ENCODE measurements around the gene SLC22A23.
"Not testable (repeated sequence)": the region's sequence is repeated elsewhere in the genome, so short reads cannot be mapped to it uniquely, and the experiment has no call there.

Gene SLC22A23

DNA sequence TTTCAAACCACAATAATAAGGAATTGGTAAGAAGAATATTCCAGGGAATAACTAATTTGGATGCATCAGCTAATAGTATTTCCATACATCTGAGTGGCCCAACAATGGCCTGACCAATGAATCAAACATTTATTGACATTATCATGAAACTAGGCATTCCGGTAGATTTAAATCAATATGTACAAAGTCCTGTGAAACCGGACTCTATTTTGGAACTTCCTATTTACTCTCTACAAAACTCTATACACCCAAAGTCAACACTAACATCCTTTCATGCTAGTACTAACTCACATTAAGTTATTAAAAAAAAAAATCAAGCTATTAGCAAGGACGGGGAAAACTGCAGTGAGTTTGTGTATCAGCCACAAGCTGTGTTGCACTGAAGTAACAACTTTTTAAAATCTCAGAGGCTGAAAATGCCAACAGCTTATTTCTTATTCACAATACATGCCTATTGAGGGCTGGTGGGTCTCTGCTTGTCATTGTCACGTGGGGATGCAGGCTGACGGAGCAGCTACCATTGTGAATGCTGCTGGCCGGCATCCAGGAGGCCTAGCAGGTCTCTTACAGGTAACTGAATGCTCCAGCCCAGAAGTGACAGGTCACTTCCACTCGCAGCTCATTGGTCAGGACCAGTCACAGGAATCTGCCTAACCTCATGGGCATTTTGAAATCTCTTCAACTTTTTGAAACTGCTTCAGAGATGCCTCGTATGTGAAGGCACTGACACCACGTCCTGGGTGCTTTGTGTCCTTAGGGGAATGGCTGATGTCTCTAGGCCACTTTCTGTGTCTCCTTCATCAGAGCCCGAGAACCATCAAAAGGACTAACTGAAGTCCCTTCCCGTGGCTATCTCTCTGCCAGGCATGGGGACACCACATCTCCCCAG is 76.3 kb downstream of the SLC22A23 start:
- TF ChIP-seq, protein P1, sequence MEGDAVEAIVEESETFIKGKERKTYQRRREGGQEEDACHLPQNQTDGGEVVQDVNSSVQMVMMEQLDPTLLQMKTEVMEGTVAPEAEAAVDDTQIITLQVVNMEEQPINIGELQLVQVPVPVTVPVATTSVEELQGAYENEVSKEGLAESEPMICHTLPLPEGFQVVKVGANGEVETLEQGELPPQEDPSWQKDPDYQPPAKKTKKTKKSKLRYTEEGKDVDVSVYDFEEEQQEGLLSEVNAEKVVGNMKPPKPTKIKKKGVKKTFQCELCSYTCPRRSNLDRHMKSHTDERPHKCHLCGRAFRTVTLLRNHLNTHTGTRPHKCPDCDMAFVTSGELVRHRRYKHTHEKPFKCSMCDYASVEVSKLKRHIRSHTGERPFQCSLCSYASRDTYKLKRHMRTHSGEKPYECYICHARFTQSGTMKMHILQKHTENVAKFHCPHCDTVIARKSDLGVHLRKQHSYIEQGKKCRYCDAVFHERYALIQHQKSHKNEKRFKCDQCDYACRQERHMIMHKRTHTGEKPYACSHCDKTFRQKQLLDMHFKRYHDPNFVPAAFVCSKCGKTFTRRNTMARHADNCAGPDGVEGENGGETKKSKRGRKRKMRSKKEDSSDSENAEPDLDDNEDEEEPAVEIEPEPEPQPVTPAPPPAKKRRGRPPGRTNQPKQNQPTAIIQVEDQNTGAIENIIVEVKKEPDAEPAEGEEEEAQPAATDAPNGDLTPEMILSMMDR (IDR thresholded peaks at IDR 0.05; ENCODE audit: control insufficient read depth, extremely low read depth, insufficient read depth): no peak
- H3K4me3 ChIP-seq (ENCODE audit: low read depth, low read length): no peak overlapping the region
- DNase-seq (ENCODE audit: low read depth): peak; percentile 92

DNA sequence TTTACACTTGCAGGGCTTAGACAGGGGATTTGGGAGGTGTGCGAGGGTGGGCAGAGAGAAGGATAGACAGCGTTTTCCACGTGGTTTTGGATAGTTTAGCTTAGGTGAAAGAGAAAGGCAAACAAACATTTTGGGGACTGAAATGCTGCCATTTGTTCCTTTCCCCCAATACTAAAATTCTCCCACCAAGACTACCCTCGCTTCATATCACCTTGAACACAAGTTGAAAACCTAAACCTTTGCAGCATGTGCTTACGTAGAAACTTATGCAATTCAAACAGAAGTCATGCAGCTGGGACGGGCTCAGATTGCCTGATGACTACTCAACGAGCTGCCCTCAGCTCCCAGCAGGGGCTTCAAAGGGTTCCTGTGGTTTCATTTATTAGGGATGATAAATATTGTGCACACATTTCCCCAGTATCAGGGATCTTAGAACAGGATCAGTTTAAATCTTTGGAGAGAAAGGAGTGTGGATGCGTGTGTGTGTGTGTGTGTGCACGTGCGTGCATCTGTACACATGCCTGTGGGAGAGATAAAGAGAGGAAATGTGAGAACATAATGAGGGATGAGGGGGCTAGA is 77.3 kb downstream of the SLC22A23 start:
- TF ChIP-seq, protein P1 (IDR thresholded peaks at IDR 0.05; ENCODE audit: control insufficient read depth, extremely low read depth, insufficient read depth): no peak
- DNase-seq (ENCODE audit: low read depth): no peak
- no peak overlapping the region for H3K4me3 ChIP-seq (ENCODE audit: low read depth, low read length)

DNA sequence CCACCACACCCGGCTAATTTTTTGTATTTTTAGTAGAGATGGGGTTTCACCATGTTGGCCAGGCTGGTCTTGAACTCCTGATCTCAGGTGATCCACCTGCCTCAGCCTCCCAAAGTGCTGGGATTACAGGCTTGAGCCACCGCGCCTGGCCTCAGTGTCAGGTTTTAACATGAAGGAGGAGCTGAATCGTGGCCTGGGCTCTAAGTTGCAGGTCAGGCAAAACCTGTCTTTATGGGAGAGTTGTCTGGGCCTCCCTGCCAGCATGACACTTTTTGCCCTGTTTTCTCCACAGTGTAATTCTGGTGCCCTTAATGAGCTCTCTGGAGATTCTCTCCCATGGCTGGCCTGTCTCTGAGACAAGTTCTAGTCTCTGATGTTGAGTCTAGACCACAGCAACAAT is 78.0 kb downstream of the SLC22A23 start:
- peak; percentile 79 for DNase-seq (ENCODE audit: low read depth)
- H3K4me3 ChIP-seq (ENCODE audit: low read depth, low read length): not testable (repeated sequence)

DNA sequence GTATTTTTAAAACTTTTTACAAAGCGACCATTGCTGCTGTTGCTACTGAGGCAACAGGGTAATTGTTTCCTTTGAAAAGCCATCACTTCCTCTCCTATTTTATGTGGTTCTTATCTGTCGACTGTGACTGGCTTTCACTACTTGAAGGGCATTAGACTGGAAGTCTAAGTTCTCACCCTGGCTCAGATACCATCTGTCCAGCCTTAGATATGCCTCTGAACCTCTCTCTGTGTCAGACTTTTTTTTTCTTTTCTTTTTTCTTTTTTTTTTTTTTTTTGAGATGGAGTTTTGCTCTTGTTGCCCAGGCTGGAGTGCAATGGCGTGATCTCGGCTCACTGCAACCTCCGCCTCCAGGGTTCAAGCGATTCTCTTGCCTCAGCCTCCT is 78.5 kb downstream of the SLC22A23 start:
- not testable (repeated sequence) for DNase-seq (ENCODE audit: low read depth); H3K4me3 ChIP-seq (ENCODE audit: low read depth, low read length)

DNA sequence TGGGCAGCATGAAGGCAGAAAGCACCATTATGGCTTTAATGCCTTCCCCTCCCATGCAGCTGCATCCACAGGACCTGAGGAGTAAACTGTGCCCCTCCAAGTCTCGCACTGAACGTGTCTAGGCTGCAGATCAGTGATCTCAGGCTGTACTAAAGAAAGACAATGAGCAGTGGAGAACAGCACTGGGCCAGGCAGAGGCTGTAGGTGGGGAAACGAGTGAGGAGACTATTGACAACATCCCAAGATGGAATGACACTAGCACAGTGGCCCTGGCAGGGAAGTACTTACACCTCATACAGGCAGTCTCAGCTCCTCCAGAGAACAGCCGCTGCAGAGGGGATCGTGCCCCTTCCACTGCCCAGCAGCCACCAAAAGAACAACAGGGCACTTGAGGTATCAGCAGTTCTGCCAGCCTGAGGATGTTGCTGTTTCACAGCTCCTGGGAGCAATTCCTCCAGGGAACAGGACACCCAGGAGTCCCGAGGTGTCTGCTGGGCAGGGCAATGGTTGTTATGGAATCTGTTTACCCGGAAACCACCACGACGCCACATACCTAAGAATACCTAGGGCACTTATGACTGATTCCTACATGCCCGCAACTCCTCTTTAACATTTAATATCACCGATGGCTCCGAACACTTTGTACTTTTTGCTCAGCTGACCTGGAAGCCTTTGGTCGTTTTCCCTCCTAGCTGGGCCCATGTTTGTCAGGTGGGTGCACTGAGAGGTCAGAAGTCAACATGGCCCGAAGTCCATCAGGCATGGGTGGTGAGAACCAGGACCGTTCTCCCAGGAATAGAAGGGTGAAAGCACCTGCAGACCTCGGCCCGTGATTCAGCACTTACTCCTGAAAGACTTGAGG is 79.1 kb downstream of the SLC22A23 start:
- no peak for DNase-seq (ENCODE audit: low read depth)
- no peak overlapping the region for H3K4me3 ChIP-seq (ENCODE audit: low read depth, low read length)
- TF ChIP-seq, protein P1 (IDR thresholded peaks at IDR 0.05; ENCODE audit: control insufficient read depth, extremely low read depth, insufficient read depth): no peak

DNA sequence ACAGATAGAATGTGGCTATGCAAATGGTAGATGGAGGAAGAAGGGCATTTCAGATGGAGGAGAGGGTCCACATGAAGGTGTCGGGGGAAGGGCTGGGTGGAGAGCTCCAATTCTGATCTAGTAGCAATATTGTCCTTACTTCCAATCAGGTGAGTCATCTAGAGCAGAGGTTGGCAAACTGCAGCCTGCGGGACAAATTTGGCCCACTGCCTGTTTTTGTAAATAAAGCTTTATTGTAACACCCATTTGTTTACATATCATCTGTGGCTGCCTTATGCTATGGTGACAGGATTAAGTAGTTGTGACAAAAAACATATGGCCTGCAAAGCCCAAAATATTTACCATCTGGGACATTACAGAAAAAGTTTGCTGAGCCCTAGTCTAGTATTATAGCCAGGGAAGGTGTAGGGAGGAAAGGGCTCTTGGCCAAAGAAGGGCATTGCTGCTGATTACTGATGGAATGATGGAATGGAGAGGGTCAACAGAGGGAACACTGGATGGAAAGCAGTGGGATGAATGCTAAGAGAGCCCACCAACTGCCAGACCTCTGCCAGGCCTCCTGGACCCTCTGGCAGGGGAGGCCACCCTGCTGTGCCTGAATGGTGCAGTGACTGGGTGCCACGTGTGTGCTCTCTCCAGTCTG is 79.8 kb downstream of the SLC22A23 start:
- TF ChIP-seq, protein P1 (IDR thresholded peaks at IDR 0.05; ENCODE audit: control insufficient read depth, extremely low read depth, insufficient read depth): no peak
- DNase-seq (ENCODE audit: low read depth): peak; percentile 39
- no peak overlapping the region for H3K4me3 ChIP-seq (ENCODE audit: low read depth, low read length)

DNA sequence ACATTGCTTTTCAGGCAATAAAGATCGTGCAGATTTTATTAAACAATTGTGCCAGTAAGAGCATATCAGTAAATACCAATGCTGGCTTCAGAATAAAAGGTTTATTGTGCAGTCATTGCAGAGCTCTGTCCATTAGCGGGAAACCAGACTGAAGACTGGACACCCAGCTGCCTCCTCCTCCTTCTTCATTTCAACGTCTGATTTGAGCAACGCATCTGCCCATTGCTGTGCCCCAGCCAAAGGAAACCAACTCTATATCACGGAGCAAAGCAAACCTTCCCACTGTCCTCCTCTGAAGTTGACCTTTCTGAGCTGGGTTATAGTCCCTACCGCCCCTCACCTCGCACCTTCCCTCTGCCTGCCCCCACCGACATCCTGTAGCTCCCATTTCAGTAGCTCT is 80.8 kb downstream of the SLC22A23 start:
- no peak overlapping the region for H3K4me3 ChIP-seq (ENCODE audit: low read depth, low read length)
- TF ChIP-seq, protein P1 (IDR thresholded peaks at IDR 0.05; ENCODE audit: control insufficient read depth, extremely low read depth, insufficient read depth): no peak
- DNase-seq (ENCODE audit: low read depth): peak; percentile 43
